Common myeloid progenitor, CD34-positive (primary cell): Measurements from ENCODE around the gene GLG1.
"Not testable (repeated sequence)": the region's sequence is repeated elsewhere in the genome, so short reads cannot be mapped to it uniquely, and the experiment has no call there.

ENCODE experiments used
- CTCF ChIA-PET: fragments of 350-600 bp; sonication (Branson Sonifier 250); formaldehyde crosslinking; loops from one replicate; lab custom pipeline; 2021; ENCODE audit warnings: antibody characterized with exemption; lab: Charles Lee
- POLR2A ChIA-PET: fragments of 350-600 bp; sonication (Branson Sonifier 250); formaldehyde crosslinking; loops from one replicate; lab custom pipeline; 2021; ENCODE audit warnings: antibody characterized with exemption; lab: Charles Lee
- DNase-seq, 3 donors: peaks; one replicate each; pipeline versions ENCODE4 v3.0.0 to v3.0.0-alpha.2; 2013
- H3K27ac ChIP-seq, 2 experiments: 1 replicate in 1 of 2; 2 replicates in 1 of 2; pipeline ENCODE4 v1.7.0; 2013; ENCODE audit warnings: inconsistent platforms in 2 of 2, low read length in 2 of 2, mild to moderate bottlenecking in 2 of 2, low read depth in 1 of 2, moderate library complexity in 1 of 2; ENCODE audit not compliant: severe bottlenecking in 2 of 2, insufficient read depth in 1 of 2, poor library complexity in 1 of 2
- H3K27me3 ChIP-seq, 5 experiments: replicated peaks in 2 of 5; 1 replicate in 3 of 5; 2 replicates in 2 of 5; pipeline versions ENCODE4 v1.6.1 to v1.7.0; 2013; ENCODE audit warnings: low read length in 4 of 5, mild to moderate bottlenecking in 2 of 5, moderate library complexity in 2 of 5, inconsistent platforms in 1 of 5; ENCODE audit not compliant: insufficient read depth in 5 of 5, control insufficient read depth in 4 of 5
- H3K36me3 ChIP-seq, 4 experiments: 1 replicate in 2 of 4; 2 replicates in 2 of 4; pipeline versions ENCODE4 v1.6.1 to v1.7.0; 2013; ENCODE audit warnings: low read length in 3 of 4, control low read depth in 1 of 4, mild to moderate bottlenecking in 1 of 4; ENCODE audit not compliant: control insufficient read depth in 4 of 4, insufficient read depth in 4 of 4
- H3K4me1 ChIP-seq, 4 experiments: 1 replicate in 3 of 4; 2 replicates in 1 of 4; pipeline versions ENCODE4 v1.6.1 to v1.7.1; 2013; ENCODE audit warnings: low read length in 3 of 4, mild to moderate bottlenecking in 3 of 4, control low read depth in 1 of 4, inconsistent platforms in 1 of 4, moderate library complexity in 1 of 4; ENCODE audit not compliant: control insufficient read depth in 4 of 4, insufficient read depth in 4 of 4; ENCODE audit errors: control extremely low read depth in 1 of 4
- H3K4me3 ChIP-seq, 7 experiments: 1 replicate in 4 of 7; 2 replicates in 3 of 7; pipeline versions ENCODE4 v1.5.1 to v1.7.0; 2013; ENCODE audit warnings: mild to moderate bottlenecking in 7 of 7, low read length in 6 of 7, moderate library complexity in 6 of 7, inconsistent platforms in 2 of 7, low read depth in 2 of 7, control low read depth in 1 of 7; ENCODE audit not compliant: insufficient read depth in 4 of 7, control insufficient read depth in 1 of 7; ENCODE audit errors: extremely low read depth in 1 of 7
- H3K9me3 ChIP-seq, 5 experiments: 1 replicate in 4 of 5; 2 replicates in 1 of 5; pipeline versions ENCODE4 v1.6.1 to v1.7.1; 2013; ENCODE audit warnings: low read length in 4 of 5, mild to moderate bottlenecking in 2 of 5, inconsistent platforms in 1 of 5, low read depth in 1 of 5, moderate library complexity in 1 of 5; ENCODE audit not compliant: control insufficient read depth in 4 of 5, insufficient read depth in 2 of 5; ENCODE audit errors: control extremely low read depth in 1 of 5
- WGBS: methylation state at CpG from one replicate; pipeline ENCODE4 v1.1.5; 2013; ENCODE audit not compliant: insufficient coverage; 5-methylcytosine and 5-hydroxymethylcytosine counted together

The GLG1 gene

DNA sequence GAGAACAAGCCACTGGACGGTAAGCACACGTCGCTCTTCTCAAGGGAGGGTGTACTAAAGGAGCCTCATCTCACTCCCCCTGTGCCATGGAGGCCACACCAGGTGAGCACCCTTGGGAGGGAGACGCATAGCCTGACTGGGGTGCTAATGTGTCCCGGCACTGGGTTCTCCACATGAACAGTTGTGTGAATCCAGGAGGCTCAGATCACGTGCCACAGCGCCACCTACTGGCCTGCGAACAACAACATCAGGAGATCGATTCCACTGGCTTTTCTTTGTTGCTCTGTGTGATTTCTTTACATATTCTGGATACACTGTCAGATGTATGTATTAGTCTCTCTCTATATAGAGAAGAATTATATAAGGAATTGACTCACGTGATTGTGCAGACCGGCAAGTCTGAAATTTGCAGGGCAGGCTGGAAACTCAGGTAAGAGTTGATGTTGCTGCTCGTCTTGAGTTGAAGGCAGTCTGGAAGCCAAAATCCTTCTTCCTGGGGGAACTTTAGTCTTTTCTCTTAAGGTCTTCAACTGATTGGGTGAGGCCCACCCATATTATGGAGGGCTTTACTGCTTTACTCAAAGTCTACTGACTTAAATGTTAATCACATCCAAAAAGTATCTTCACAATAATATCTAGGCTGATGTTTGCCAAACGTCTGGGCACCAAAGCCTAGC is 176.7 kb downstream of the GLG1 start:
- WGBS = 35% methylated on average over 8 of the region's 13 CpGs
- H3K9me3 ChIP-seq, POLR2A ChIA-PET, H3K27ac ChIP-seq, H3K4me1 ChIP-seq, H3K36me3 ChIP-seq, H3K4me3 ChIP-seq: not testable (repeated sequence)
- CTCF ChIA-PET = interaction anchor here (2.0 kb wide), 1 partner anchor 124 kb away, joined by 7 read pairs; no protein-coding TSS in a partner anchor
- peaks cover 0 to 13% (median 3%) of the 10 kb centered on the region in 5 experiments for H3K27me3 ChIP-seq
- DNase-seq = peak; percentile 34 to 58 (median 55)

DNA sequence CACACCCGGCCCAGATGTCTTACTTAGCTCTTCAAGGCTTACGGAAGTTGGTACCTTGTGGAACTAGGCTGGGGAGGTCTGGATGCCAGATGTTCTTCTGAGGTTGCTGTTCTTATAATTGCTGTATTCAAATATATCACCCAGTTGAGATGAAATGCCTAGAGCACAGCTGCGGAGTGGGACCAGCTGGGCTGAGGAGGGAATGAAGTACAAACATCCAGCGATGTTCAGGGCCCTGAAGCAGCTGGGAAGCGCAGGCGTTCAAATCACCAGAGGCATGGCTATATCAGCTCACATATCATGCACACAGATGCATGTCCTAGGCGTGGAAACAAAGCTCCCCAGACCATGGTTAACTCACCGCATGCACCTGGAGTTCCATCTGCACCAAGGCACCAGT is 178.4 kb downstream of the GLG1 start:
- no CpG with 5 or more reads among the region's 8 CpGs for WGBS
- H3K36me3 ChIP-seq, H3K4me3 ChIP-seq, DNase-seq, CTCF ChIA-PET, H3K9me3 ChIP-seq, H3K27ac ChIP-seq, H3K27me3 ChIP-seq, H3K4me1 ChIP-seq, POLR2A ChIA-PET: not testable (repeated sequence)

GRCh38 chr16:74425751-74426150 is 181.2 kb downstream of the GLG1 start:
- H3K27ac ChIP-seq, DNase-seq, H3K4me1 ChIP-seq, POLR2A ChIA-PET, H3K36me3 ChIP-seq, H3K4me3 ChIP-seq, H3K27me3 ChIP-seq, H3K9me3 ChIP-seq, CTCF ChIA-PET: not testable (repeated sequence)
- 100% methylated on average over 1 of the region's 6 CpGs for WGBS

- H3K36me3 ChIP-seq, DNase-seq, H3K4me1 ChIP-seq, POLR2A ChIA-PET, CTCF ChIA-PET, H3K9me3 ChIP-seq, H3K27me3 ChIP-seq, H3K27ac ChIP-seq, H3K4me3 ChIP-seq: not testable (repeated sequence)
- WGBS = 91% methylated on average over 4 of the region's 4 CpGs
These were observed 183.2 kb downstream of the GLG1 start for GRCh38 chr16:74423721-74424120.

GRCh38 chr16:74422086-74422485 is 184.8 kb downstream of the GLG1 start:
- H3K27ac ChIP-seq, H3K36me3 ChIP-seq, DNase-seq, H3K4me1 ChIP-seq, H3K27me3 ChIP-seq, H3K4me3 ChIP-seq, CTCF ChIA-PET, H3K9me3 ChIP-seq, POLR2A ChIA-PET: not testable (repeated sequence)
- WGBS = 100% methylated on average over 1 of the region's 17 CpGs

- DNase-seq, POLR2A ChIA-PET, H3K4me3 ChIP-seq, H3K27ac ChIP-seq, H3K4me1 ChIP-seq, H3K27me3 ChIP-seq, H3K36me3 ChIP-seq, H3K9me3 ChIP-seq, CTCF ChIA-PET: not testable (repeated sequence)
- WGBS = 92% methylated on average over 5 of the region's 16 CpGs
These were observed 185.5 kb downstream of the GLG1 start for GRCh38 chr16:74421482-74421785.

DNA sequence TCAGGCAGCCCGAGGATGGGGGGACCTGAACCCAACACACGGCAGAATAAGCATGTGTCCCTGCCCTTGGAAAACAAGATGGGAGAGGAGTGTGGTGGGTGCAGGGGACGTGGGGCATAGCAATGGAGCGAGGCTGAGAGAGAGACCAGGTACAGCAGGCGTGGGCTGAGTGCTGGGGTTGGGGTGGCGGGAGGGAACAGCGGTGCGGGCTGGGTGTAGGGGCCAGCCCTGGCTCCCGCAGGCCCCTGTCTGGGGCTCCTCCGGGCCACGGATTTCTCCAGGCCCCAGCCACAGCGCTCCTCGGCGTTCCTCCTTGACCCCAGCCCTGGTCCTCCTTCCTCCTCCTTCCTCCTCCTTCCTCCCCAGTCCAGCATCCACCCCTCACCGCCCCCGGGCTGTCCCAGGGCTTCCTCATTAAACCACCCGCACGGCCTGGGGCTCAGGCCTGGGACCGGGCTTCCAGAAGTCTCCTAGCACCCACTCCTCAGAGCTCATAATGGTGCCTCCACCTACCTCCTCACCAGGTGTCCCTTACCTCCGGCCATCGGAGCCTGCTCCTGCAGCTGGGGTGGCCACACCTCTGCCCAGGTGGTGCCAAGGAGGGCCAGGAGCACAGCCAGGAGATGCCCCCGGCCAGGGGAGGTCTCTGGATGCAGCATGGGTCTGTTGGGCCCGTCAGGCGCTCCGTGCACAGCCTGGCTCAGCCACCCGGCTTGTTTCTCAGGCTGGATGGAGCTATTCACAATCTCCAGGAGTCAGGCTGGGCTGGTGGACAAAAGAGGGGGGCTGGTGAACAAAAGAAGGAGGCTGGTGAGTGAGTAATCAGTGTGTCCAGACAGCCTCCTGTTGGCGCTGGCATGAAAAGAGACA is 186.1 kb downstream of the GLG1 start, which contains the start of gene CLEC18B:
Gene CLEC18B (minus strand): TSS at position 867 of the 870 bp plus-strand sequence. CDS start 208 bp downstream, at position 659.
- H3K27me3 ChIP-seq, H3K27ac ChIP-seq, H3K4me1 ChIP-seq, H3K9me3 ChIP-seq, H3K4me3 ChIP-seq, CTCF ChIA-PET, POLR2A ChIA-PET, H3K36me3 ChIP-seq, DNase-seq: not testable (repeated sequence)
- WGBS = no CpG with 5 or more reads among the region's 27 CpGs
